Ramos (cell line): ENCODE measurements around the gene MAD1L1.

ENCODE experiments used
- in situ Hi-C: fragments of 300-500 bp; cut with MboI; formaldehyde crosslinking; loops from one replicate; pipeline ENCODE4 v1.14.3; 2022; ENCODE audit warnings: low sequenced_read_pairs; ENCODE audit not compliant: unreplicated experiment

Gene MAD1L1

DNA sequence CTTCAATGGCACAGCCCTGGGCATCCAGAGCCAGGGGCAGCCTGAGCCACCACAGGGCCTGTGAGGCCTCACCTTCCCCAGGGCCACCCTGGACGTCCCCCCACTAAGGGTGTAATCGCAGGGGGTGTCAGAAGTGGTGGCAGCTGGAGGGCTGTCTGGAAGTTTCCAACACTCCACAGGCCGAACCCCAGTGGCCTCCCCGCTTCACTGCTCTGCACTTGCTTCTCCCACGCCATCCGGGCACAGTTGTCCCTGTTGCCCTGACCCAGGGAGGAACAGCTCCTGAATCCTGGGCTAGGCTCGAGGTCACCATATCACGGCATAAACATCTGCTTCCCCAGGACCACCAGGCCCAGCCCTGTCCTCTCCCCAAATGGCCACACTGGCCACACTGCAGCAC, 276.6 kb downstream of the MAD1L1 start:
- in situ Hi-C loops, result no loop called here

DNA sequence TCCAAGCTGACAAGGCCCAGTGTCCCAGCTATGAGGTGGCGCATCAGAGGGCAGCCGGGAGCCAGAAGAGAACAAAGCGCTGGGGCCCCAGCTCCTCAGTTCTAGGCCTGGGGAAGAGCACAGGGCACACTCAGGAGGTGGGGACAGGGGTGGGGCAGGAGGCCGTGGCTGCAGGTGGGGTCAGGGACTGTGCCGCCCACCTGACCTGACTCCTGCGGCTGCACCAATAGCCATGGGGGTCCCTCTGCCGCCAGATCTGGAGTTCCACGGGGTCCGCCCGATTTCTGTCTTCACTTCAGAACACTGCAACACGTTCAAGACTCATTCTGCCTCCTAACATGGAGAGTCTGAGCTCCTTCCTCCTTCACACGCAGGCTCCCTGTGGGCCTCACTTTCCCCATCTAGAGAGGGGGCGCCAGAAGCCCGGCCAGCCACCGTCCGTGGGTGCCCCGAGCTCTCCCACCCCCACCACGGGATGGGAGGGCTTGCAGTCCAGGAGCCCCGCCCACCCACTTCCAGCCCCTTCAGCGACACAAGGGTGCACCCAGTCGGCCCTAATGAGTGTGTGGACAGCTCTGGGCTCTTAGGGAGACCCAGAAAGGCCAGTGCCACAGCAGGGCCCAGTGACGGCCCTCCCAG, 278.3 kb downstream of the MAD1L1 start:
- in situ Hi-C loops, result no loop called here

DNA sequence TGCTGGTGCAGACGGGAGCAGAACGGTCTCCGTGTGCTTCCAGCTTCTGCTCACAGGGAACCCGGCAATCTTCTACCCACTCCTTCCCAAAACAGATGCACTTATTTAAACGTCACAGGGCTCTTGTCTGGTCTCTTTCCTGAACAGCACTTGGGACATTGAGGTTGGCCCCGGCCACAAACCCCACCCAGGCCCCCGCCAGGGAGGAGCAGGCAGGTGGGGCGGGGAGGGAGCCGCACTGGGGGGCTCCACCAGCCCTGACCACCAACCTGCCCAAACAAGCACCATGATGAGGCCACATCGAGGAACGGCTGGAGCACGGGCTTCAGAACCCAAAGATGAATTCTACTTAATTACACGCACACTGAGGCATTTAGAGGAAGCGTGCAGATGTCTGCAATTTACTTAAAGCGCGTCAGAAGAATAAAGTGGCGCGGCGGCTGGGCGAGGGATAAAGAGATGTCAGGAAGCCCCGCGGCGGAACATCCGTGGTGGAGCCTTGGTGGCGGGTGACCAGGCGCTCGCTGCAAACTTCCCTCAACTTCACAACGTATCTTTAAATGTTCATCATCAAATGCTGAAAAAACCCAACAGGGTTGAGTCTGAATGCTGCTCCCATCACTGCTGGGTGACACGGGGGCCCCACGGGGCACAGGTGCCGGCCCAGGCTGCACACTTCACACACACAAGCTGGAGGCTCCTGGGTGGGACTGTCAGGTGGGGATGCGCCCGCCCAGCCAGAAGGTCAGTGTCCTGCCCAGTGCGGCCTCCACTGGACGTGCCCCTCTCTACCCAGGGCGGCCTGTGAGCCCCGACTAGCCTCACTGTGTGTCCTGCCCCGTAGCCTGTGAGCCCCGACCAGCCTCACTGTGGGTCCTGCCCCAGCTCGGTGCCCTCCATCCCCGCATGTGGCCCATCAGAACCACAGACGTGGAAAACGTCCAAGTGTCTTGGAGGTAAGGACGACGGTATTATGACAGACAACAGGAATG, 279.2 kb downstream of the MAD1L1 start:
- in situ Hi-C loops, result no loop called here

DNA sequence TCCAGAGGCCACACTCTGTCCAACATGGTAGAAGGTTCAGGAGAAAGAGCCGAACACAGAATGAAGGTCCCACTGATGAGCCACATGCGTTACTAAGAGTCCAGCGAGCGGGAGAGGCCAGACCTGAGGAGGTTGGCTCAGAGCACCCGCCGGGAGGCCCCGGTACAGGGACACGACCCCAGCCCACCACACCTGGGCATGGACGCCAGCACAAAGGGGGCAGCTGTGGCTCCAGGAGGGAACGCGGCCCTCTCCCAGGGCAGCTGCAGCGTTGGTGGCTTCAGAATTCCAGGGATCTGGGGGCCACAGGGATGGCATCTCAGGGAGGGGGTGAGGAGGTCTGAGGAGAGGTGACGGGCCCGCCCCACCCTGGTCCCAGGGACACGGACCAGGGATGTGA, 280.0 kb downstream of the MAD1L1 start:
- in situ Hi-C loops, result no loop called here

DNA sequence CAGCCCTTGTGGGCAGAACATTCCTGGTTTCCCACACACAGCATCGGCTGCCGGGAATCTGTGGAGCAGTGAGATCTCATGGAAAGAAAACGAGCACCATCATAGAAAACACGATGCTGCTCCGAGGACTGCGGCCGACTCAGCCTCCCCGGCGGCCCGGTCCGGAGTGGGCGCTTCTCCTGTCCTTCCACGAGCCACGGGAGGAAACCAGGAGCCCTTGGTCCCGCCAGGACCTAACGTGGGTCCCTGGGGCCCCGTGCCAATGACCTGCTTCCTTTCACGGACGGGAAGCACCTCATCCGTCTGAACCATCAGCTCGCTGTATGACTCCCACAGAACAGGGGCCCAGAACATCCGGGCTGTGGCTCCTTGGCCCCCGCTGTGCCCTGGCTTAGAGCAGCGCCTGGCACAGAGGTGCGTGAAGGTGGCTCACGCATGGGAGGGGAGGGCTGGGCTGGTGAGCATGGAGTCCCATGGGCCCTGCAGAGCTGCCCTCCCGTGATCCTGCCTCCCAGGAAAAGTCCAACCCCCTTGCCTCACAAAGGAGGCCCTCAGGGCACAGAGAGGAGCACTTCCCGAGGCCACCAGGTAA, 280.5 kb downstream of the MAD1L1 start:
- in situ Hi-C loops, result no loop called here

DNA sequence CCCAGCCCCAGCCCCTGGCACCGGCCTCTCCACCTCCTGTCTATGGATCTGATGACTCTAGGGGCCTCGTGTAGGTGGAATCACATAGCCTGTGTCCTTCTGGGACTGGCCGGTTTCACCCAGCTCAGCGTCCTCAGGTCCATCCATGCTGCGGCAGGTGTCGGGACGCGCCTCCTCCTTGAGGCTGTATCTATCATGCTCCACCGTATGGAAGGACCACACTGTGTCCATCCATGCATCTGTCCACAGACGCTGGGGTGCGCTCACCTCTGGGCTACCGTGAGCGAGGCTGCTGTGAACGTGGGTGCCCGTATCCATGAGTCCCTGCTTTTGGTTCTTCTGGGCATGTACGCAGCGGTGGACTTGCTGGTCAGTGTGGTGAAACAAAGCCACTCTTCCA, 281.1 kb downstream of the MAD1L1 start:
- in situ Hi-C loops, result no loop called here

DNA sequence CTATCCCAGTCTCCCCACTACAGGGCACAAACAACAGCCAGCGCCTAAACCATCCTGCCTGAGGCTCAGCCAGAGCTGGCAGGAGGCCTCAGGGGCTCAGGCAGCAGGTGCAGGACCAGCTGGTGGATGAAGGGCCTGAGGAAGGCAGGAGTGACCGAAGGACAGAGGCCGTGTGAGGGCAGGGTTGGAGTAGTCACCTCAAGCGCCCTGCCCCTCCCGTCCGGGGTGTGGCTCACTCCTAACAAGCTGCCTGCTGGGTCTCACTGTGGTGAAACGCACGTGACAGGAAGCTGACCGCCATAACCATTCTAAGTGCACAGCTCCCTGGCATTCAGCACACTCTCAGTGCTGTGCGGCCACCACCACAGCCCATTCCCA, 281.6 kb downstream of the MAD1L1 start:
- in situ Hi-C loops, result no loop called here

DNA sequence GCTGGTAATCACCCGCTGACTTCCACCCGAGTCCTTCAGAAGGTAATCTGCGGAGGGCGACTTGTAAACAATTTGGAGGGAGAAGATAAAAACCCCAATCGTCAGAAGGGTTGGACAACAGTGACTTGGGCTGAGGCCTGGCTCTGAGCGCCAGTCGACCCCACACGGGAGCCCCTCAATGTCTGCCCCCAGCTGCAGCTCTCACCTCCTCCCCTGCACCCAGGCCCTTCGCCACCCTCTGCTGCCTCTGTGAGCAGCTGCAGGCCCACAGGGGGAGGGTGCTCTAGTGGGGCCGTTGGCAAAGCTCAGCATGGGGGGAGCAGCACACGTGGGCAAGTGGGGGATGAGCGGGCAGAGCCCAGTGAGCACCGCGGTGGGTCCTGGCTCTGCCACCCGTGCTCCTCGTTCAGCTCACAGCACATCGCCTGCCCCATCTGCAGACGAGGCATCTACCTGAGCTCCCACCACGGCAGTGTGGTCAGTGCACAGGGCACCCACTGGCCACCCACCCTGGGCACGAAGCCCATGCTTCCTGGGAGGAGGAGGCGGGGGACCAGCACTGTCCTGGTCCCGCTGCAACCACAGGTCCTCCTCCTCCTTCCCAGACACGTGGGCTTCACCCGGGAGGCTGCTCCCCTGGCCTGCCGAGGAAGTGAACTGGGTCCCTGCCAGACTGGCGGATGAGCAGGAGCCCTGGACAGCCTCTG, 282.1 kb downstream of the MAD1L1 start:
- in situ Hi-C loops, result no loop called here

DNA sequence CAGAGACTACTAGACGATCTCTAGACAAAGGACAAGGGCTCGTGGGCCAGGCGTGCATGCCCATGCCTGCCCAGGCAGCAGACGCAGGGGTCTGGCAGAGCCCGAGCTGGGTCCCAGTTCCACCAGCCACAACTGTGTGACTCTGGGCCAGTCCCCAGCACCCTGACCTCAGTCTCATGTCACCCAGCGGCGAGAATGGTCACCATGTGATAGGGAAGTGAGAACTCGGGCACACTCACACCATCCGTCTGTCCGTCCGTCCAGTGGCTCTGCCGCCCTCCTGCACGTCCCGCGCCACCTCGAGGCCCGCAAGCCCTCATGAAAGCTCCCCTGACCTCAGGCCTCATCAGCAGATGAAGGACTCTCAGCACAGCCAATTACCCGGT, 282.7 kb downstream of the MAD1L1 start:
- in situ Hi-C loops, result no loop called here

DNA sequence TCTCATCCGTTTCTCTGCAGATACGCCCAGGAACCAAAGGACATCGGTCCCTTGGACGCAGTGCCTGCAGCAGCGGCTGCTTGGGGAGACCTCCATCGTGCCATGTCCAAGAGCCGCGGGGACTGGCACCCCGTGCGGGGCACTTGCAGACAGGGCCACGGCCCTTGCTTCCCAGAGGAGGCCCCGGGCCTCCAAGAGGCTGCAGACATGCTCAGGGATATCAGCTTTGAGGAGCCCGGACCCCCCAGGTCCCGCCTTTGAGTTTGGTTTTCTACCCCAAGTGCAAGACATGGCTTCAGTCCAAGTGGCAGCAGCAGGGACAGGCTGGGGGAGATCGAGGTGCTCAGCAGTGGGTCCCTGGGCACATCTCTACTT, 283.1 kb downstream of the MAD1L1 start:
- in situ Hi-C loops, result no loop called here

DNA sequence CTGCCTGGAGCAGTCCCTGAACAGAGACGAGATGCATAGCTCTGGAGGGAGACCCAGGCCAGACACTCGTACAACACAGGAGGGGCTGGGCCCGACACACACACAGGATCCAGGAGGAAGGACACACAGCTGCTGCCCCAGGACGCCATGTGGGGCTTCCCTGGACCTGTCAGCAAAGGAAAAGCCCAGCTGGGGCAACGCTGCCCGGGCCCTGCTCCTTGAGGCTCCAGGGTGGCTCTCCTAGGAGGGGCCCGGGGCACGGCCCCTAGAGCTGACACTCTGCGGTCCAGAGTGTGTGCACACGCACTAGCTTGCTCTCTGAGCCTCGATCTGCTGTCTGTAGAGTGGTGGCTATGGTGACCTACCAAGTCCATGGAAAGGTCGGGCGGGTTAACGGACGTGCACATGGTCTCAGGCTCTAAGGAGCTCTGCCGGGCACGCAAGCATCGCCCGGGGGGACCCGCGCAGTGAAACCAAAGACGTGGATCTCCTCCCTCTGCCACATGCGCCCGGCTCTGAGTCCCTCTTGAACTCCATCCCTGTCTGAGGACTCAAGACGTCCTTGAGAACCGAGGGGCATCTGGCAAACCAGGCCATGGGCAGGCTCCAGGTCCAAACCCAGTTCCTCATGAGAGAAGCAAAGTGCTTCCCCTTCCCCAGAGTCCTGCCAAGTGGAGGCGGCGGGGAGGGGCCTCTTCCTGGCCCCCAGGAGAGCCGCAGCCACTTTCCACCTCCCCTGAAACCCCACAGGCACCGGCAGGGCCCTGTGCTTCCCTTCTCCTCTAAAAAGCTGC, 283.7 kb downstream of the MAD1L1 start:
- in situ Hi-C loops, result no loop called here

DNA sequence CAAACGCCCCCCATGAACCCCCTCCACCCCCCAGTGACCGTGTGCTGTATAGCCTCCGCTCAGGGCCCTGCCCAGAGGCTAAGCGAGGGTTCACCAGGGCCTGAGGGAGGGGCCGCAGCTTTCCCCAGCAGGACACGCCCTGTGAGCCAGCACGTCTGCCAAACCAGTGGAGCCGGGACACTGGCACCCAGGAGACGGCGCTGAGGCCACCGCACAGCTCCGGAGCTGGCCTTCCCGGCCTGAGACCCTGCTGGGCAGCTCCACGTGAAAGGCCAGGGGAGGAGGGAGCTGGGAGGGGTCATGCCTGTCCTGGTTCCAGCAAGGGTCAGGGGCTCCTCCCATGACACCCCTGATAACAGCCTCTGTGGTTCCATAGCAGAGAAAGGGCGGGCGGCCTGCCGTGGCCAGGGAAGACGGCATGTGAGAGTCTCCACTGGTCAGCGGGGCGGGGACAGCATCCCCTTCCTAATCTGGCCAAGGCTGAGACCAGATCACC, 284.4 kb downstream of the MAD1L1 start:
- in situ Hi-C loops, result no loop called here

DNA sequence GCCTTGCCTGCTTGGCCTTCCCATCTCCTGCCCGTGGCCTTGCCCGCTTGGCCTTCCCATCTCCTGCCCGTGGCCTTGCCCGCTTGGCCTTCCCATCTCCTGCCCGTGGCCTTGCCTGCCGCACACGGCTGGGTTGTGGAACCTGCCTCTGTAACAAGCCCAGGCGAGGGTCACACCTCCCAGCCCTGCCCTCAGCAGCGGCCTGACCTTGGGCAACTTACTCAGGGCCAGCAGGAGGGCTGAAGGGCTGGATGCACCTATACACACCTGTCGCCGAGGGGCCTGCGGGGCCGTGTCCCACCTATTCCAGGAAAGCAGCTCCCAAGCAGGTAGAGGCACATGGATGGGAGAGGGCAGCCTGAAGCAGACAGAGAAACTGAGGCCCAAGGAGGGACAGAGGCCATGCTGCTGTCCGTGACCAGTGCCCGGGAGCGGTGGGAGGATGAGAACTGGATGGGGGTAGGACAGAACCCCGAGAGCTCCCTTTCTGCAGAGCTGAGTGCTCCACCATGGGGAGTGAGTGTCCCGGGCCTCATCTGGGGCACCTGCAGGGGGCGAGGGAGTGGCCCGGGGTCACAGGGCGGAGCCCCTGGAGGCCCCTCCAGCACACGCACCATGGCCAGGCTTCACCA, 285.0 kb downstream of the MAD1L1 start:
- in situ Hi-C loops, result no loop called here

DNA sequence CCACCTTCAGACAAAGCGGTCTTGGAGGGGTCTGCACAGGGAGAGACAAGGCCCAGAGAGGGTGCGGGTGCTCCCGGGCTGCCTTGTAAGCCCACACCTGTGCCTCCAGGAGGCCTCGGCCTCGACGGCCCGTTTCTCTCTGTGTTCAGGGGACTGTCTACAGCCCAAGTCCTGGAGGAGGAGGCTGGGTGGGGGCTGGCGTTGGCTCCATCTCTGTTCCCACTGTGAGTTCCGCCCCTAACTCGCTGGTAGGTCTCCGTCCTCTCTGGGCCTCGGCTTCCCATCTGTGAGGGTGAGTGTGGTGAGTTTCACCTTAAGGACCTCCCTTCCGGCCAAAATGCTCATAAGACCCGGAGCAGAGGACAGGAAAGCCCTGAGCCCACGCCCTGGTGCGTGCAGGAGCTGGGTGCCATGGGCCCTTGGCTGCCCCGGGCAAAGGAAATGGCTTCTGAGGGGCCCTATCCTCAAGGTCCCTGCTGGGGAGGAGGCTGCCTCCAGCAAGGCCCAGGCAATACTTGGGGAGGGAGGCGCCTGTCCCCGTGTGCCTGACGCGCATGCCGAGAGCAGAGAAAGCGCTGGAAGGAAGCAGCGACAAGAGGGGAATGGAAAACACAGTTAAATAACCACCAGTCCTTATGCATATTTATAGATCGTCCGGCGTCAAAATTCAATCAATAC, 285.8 kb downstream of the MAD1L1 start:
- in situ Hi-C loops, result no loop called here

DNA sequence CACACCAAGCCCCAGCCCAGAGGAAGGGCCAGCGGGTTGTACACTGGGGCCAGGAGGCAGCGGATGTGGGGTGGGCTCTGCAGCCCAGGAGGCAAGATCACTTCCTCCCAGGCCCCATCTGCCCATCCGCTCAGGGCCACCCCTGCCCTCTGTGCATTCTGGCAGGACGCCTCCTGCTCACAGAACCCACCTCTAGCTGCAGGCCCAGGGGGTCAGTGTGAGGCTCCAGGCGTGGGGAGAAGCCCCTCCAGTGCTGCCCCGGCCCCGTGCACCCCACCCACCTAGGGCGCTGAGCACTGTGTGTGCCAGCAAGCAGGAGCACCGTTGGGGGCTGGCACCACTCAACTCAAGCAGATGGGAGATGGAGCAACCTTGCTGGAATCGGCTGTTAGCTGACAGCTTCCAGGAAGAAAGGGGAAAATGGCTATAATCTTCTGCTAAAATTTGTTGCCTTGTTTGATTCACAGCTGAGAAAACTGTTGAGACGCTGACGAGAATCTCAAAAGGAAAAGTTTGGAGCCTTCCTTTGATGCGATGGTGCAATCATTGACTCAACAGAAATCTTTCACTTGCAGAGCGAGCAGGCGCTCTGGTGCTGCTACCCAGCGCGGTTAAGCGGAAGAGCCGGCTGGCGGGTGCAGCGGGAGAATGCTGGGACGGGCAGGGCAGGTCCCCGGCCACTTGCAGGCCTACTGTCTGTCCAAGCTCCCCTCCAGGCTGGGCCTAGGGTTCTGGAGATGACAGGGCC, 286.5 kb downstream of the MAD1L1 start:
- in situ Hi-C loops, result no loop called here

DNA sequence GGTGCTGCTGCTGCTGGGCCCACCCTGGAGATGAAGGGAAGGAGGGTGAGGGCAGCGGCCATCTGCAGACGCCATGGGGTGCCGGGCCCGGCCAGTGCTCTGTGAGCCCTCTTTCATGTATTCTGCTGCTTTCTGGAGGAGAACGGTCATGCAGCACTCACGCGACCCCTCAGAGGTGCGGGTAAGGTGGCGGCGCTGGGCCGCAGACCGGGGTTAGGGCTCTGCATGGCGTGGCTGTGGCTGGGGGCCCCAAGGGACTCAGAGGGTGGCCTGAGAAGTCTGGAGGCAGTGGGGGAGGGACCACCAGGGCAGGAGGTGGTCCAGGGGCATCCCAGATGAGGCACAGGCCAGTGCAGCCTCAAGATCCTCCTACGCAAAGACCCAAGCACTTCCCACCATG, 287.2 kb downstream of the MAD1L1 start:
- in situ Hi-C loops, result no loop called here

DNA sequence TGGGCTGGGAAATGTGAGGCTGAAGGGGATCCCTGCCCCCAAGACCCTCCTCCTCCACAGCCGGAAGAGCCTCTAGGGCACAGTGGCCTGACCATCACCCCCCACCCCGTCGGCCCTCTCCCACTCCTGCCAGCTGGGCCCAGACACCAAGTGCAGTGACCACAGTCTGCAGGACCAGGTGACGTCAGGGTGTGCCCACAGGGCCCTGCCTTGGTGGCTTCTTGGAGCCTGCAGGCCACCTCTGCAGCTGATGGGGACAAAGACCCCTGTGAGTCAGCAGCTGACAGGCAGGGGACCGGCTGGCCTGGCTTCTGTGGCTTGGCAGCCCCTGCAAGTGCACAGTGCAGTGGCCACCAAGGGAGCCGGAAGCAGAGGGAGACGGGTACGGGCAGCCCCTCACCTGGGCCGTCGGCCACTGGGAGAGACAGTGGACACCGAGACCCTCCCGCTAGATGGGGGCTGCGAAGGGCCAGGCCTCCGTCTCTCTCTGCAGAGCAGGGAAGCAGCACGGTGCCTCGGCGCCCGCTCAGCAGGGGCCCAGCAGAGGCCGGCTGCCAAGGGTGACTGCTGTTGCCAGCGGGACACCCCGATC, 288.0 kb downstream of the MAD1L1 start:
- in situ Hi-C loops, result no loop called here
